Adipocyte (in vitro differentiated cells): ENCODE results near the gene TRIM58.

Experiments used
- DNase-seq: peaks from one replicate; pipeline ENCODE4 v3.0.0-alpha.2; 2015; ENCODE audit warnings: low read depth
- H3K27me3 ChIP-seq: replicated peaks from 2 replicates; pipeline ENCODE4 v1.7.0; 2013; ENCODE audit warnings: mild to moderate bottlenecking, low read length, moderate library complexity; ENCODE audit not compliant: control insufficient read depth, insufficient read depth
- H3K36me3 ChIP-seq: 2 replicates; pipeline ENCODE4 v1.7.0; 2013; ENCODE audit warnings: low read length, mild to moderate bottlenecking, moderate library complexity; ENCODE audit not compliant: control insufficient read depth, insufficient read depth, severe bottlenecking
- H3K4me1 ChIP-seq: 2 replicates; pipeline ENCODE4 v1.7.0; 2013; ENCODE audit warnings: mild to moderate bottlenecking, low read length, moderate library complexity; ENCODE audit not compliant: control insufficient read depth, insufficient read depth
- H3K4me3 ChIP-seq: 2 replicates; pipeline ENCODE4 v1.7.0; 2013; ENCODE audit warnings: mild to moderate bottlenecking, low read length, moderate library complexity
- H3K9ac ChIP-seq: 2 replicates; pipeline ENCODE4 v1.7.0; 2013; ENCODE audit warnings: mild to moderate bottlenecking, low read length, moderate library complexity
- H3K9me3 ChIP-seq: 2 replicates; pipeline ENCODE4 v1.7.0; 2013; ENCODE audit warnings: mild to moderate bottlenecking, low read length, moderate library complexity; ENCODE audit not compliant: control insufficient read depth

TRIM58 gene

GRCh38 chr1:247923941-247924340 is 67.0 kb downstream of the TRIM58 start:
- no peak overlapping the region for H3K4me3 ChIP-seq
- no peaks in the 10 kb centered on the region for H3K9me3 ChIP-seq
- H3K9ac ChIP-seq = no peak overlapping the region
- no peaks in the 10 kb centered on the region for H3K4me1 ChIP-seq
- no peaks in the 10 kb centered on the region for H3K27me3 ChIP-seq
- no peak for DNase-seq
- no peaks in the 10 kb centered on the region for H3K36me3 ChIP-seq

- Histone ChIP-seq H3K27me3 (no peaks in the 10 kb centered on the region), H3K4me1 (no peaks in the 10 kb centered on the region), H3K9ac (no peak within 1 kb of the TSS), H3K36me3 (no peaks in the 10 kb centered on the region), H3K4me3 (no peak within 1 kb of the TSS), H3K9me3 (no peaks in the 10 kb centered on the region)
- no peak for DNase-seq
These were observed 67.9 kb downstream of the TRIM58 start, which contains the start of gene OR2AJ1 for GRCh38 chr1:247924868-247925267. Gene OR2AJ1 (plus strand): TSS chr1:247924889. CDS start chr1:247933769, 8,880 bp downstream.
